HG03095 (cell line): Measurements from ENCODE around the gene INAVA.
"Not testable (repeated sequence)": the region's sequence is repeated elsewhere in the genome, so short reads cannot be mapped to it uniquely, and the experiment has no call there.

Experiments used
- ATAC-seq: cut with Tn5 transposase; IDR thresholded peaks from one replicate; pipeline ENCODE4 v1.9.1; 2021; ENCODE audit warnings: moderate library complexity; ENCODE audit not compliant: unreplicated experiment

Gene INAVA

DNA sequence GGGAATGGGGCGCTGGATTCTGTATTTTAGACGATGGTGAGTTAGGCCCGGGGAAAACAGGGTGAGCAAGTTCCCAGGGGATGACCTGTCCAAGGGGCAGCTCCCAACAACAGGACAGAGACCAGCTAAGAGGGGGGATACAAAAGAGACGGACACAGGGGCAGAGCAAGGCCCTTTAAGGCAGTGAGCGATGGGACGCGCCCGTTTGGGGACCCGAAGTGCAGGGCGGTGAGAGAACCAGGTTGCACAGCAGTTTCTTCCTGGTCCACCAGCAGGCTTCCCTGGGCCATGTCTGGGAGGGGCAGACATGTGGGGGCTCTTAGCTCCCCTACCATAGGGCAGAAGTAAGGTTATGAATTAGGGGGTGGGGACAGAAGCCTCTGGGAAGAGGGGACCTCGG, 22.0 kb downstream of the INAVA start:
- ATAC-seq: no peak

DNA sequence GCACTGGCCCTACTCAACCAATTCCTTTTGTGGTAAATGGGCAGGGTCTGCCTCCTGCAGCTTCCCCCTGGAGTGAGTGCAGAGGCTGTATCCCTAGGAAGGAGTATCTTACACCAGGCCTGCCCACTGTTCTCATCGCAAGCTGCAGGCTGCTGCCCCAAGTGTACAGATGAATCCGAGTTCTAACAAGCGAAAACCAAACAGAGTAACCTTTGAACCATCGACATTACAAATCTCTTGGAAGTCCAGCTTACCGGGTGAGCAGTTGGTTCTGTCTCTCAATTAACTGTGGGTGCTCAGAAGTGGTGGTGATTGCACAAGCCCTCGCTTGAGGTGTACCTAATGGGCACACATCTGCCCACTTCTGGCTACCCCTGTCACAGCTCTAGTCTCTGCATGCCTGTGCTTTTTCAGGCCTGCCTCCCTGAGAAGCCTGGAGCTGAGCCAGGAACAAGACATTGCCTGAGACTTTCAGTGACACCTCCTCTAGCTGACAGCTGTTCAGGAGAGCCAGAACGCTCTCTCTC, 22.7 kb downstream of the INAVA start:
- no peak for ATAC-seq

DNA sequence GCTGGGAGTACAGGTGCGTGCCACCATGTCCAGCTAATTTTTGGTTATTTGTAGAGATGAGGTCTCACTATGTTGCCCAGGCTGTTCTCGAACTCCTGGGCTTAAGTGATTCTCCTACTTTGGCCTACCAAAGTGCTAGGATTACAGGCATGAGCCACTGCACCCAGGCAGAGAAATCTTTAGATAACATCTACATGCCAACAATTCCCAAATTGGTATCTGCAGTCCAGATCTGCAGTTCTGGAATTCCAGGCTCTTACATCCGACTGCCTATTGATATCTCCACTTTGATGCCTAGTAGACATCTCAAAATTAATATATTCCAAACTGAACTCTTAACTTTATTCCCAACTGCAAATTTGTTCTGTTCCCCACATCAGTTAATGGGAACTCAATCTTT, 23.3 kb downstream of the INAVA start:
- ATAC-seq: no peak

DNA sequence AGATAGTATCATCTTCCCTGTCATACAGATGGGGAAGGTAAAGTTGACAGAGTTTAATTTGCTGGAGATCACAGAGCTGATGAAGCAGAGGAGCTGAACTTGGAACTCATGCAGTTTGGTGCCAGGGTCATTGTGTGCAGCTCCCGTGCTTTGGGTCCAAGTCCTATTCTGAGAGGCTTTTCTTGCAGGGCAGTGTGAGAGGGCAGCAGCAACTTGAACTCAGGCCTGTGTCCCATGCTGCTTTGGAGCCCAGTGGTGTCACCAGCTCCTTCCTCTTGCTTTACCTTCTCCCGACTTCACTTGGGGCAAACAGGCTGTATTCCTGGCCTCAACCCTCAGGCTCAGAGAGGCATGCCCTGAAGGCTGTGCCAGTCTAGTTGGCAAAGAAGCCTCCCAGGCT, 24.7 kb downstream of the INAVA start:
- ATAC-seq: no peak

DNA sequence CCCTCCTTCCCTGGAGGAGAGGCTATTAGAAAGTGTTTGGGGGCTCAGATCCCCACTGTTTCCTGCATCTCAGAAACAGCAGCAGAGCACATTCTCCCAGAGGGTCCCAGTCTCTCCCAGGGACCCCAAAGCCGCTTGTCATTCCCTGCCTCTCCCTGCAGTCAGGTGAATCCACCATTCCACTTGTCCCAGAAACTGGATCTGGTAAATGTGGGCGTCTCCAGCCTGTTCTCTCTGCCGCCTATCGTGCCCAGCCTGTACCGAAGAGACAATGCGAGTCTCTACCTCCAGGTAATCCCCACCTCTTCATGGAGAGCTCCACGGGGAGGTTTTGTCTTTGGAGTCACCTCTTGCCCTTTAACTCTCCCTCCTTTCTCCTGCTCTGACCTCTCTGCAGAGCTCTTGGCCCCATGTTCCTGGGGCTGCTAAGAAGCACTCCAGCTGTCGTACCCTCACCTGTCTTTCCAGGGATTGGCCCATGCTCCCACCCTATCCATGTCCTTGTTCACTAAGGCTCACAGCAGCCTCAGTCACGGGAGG, 26.9 kb downstream of the INAVA start:
- ATAC-seq: no peak

DNA sequence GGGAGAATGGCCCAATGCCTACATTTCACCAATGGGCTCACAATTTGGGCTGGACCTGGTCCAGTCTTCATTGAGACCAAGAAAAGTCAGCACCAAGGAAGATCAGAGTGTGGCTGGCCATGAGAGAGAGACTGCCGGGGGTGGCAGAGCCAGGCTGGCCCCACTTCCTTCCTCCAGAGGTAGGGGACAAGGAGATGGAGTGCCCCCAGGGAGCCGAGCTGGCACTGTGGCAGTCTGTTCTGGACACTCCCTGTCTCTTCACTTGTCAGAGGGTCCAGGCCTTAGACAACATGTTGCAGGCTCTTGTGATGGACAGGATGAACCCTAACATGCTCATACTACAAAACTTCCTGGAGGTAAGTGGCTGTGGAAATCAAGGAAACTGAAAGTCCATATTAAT, 27.7 kb downstream of the INAVA start:
- ATAC-seq: no peak

DNA sequence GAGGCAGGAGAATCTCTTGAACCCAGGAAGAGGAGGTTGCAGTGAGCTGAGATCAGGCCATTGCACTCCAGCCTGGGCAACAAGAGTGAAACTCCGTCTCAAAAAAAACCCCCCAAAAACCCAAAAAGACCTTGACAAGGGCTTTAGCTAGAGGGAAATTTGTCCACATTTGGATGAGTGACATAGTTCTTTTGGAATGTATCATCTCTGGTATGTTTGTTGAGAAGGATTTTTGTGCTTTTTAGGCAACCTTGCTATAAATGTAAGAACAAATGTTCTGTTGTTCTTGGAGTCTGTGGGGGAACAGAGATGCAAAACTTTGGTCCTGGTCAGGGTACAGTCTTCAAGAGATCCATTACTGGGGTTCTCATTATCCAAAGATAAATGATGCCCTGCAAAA, 28.9 kb downstream of the INAVA start:
- ATAC-seq: no peak

DNA sequence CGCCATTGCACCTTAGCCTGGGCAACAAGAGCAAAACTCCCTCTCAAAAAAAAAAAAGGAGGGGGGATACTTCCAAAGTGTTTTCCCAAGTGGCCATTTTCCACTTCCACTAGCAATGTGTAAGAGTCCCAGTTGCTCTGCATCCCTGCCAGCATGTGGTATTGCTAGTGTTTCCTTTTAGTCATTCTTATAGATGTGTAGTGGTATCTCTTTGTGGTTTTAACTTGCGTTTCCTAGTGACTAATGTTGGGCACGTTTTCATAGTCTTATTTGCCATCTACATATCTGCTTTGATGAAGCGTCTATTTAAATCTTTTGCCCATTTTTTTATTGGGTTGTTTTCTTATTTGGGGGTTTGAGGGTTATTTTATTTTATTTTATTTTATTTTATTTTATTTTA, 31.1 kb downstream of the INAVA start:
- ATAC-seq: no peak

DNA sequence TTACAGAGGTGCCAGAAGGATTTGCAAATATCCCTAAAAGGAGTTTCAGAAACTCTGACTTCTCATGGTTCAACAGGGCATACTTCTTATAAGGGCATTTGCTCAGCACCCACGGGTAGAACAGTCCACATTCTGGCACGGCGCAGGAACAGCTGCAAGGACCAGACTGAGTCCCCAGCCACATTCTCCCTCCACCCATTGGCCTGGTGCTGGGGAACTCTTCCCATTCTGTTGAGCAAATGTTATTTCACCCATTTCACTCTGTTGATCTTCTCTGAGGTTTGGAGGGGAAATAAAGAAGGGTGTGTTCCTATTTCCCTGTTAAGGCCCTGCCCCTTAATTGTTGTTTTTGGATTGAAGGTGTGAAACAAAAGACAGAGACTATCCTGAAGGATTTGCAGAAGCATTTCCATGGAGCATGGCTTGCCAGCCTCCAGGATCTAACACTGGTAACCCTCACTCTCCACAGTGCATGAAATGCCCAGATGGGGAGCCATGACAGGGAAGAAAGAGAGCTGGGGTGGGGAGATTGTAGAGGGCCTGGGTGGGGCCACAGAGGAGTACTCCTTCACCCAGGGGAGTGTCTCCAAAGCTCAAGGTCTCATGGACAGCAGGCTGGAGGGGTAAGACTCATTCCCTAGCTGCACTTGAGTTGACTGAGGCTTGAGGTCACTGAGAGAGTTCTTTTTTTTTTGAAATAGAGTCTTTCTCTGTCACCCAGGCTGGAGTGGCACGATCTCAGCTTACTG, 35.0 kb downstream of the INAVA start:
- ATAC-seq: no peak

DNA sequence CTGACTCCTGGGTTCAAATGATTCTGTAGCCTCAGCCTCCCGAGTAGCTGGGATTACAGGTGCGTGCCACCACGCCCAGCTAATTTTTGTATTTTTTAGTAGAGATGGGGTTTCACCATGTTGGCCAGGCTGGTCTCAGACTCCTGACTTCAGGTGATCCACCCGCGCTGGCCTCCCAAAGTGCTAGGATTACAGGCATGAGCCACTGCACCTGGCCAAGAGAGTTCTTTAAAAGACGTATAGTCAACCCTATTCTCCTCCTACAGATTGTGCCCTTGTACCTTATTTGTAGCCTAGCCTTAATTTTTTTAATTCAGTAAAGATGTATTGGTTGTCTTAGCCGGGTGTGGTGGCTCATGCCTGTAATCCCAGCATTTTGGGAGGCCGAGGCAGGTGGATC, 35.6 kb downstream of the INAVA start:
- not testable (repeated sequence) for ATAC-seq

DNA sequence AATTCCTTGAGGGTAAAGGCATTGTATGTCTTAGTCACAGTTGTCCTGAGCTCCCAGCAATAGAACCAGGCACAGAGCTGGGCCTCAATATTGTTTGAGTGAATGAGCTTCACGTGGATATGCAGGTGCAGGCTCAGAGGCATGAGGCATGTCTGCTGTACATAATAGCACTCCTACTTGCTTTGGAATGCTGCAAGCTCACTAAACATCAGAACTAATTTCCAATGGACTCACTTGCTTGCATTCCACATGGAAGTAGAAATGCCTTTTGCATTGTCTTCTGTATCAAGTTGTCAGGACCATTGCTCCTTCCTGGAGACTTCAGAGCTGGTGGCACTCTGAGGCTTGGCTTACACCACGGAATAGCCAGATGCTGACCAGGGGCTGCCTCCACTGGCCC, 37.1 kb downstream of the INAVA start:
- ATAC-seq: no peak

DNA sequence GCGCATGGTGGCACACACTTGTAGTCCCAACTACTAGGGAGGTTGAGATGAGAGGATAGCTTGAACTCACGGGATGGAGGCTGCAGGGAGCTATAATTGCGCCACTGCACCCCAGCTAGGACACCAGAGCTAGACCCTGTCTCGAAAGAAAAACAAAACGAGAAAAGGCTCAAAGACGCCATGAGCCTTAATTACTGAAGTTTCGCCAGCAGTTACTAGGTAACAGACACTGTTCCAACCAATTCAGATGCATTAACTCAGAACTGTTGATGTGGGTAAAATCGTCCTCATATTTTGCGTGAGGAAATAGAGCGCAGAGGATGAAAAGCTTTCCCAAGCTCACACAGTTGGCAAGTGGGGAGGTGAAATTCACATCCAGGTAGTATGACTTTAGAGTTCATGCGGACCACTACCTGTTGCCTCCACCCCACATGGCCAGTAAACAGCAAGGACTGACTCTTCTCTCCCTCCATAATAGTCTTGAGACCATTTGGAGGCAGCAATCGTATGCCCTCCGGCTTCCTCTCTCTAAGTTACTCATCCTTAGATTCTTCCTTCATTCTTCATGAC, 40.1 kb downstream of the INAVA start:
- ATAC-seq: no peak

DNA sequence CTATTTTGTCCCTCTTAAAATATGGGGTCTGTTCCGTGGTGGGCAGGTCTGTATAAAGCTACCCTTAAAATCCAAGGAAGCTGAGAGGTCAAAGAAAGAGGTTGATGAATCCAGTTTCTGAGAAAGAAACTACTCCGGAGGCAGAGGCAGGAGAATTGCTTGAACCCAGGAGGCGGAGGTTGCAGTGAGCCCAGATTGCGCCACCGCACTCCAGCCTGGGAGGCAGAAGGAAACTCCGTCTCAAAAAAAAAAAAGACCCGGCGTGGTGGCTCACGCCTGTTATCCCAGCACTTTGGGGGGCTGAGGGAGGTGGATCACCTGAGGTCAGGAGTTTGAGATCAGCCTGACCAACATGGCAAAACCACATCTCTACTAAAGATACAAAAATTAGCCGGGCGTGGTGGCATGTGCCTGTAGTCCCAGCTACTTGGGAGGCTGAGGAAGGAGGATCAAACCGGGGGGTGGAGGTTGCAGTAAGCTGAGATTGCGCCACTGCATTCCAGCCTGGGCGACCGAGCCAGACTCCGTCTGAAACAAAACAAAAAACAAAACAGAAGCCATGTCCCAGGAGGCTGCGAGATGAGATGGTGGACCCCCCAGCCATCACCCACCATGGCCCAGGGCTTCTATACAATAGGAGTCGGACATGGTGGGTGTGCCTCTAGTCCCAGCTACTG, 40.7 kb downstream of the INAVA start:
- not testable (repeated sequence) for ATAC-seq

DNA sequence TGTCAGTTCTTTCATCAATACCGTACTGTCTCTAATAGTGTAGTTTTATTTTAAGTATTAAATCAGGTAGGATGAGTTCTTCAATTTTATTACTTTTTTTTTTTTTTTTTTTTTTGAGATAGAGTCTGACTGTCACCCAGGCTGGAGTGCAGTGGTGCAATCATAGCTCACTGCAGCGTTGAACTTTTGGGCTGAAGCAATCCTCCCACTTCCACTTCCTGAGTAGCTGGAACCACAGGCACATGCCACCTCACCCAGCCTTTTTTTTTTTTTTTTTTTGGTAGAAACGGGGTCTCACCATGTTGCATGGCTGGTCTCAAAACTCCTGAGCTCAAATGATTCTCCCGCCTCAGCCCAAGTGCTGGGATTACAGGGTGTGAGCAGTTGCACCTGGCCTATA, 44.3 kb downstream of the INAVA start:
- no peak for ATAC-seq

DNA sequence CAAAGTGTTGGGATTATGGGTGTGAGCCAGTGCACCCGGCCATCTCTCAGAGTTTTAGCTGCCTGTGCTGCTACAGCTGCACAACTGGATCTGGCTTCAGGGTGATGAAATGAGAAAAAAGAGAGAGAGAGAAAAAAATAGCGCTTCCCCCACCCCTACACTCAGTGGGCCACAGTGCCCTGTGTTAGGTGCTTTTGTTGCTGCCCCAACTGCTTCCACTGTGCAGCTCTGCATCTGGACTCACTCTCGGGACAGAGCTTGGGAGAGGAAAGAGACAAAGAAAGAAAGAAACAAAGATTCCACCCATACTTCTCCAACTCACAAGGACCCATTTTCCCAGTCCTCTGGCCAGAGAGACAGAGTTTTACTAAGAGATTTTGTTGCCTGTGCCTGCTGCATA, 50.4 kb downstream of the INAVA start:
- ATAC-seq: no peak

DNA sequence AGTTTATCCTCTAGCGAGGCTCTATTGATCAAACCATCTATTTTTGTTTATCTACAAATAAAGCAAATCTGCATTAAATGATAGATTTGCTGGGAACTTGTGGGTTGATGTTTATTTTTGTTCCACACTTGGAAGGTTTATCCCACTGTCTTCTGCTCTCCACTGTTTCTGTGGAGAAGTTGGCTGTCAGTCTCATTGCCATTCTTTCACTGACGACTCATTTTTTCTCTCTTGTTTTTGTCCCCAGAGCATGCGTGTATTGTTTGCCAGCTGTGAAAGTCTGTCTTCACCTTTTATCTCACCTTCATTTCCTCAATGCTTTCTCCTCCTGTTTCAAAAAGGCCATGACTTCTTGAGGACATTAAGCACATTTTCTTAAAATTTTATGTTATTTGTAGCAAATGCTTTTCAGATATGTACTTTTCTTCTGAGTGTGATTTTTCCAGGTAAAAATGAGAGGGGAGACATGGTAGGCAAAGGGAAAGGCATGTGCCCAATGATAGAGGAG, 52.4 kb downstream of the INAVA start:
- ATAC-seq: no peak

DNA sequence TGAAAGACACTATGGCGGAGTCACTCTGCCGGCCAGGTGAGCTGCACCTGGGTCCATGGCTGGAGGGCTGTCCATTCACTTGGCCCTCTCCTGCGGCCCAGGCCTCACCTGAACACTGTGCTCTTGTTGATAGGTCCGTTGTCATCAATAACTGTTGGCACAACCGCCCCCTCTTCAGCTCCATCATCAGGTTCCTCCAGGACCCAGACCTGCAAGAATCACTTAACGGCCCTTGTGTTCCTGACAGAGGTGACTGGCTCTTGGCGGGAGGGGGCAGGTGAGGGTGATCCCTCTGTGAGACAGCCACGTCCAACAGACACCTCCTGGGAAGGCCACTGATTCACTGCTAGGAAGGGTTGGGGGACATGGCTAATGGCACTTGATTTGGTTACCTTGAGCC, 54.9 kb downstream of the INAVA start:
- ATAC-seq: no peak

DNA sequence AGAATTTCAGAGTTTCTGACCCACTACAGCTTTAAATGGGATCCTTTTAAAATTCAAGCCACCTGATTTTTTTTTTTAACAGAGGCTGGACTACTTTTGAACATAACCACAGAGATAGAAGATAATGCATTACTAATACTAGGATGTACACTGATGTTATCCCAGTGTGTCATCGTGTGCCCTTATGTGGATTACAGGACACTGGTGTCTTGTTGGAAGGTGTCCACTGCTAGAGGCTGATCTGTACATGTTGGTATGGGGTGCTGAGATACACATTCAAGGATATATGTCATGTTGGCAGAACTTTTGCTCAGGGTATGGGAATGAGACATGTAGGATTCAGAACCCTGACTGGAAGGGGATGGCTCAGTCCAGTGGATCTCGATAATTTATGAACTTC, 56.3 kb downstream of the INAVA start:
- ATAC-seq: no peak

DNA sequence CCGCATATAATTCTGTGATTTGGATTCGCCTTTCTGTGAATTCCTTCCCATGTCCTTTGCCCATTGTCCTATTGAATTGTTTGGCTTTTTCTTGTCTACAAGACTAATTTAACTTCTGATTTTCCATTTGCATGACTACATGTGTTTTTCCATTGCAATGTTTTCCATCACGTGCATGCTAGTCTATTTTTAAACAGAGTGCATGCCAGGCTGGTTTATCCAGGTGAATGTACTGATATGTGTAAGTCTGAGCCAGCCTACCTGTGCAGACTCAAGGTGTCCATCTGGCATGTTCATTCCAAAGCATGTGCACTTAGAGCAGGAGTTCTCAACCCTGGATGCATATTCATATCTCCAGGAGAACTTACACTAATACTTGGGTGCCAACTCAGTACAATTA, 59.7 kb downstream of the INAVA start:
- ATAC-seq: no peak

DNA sequence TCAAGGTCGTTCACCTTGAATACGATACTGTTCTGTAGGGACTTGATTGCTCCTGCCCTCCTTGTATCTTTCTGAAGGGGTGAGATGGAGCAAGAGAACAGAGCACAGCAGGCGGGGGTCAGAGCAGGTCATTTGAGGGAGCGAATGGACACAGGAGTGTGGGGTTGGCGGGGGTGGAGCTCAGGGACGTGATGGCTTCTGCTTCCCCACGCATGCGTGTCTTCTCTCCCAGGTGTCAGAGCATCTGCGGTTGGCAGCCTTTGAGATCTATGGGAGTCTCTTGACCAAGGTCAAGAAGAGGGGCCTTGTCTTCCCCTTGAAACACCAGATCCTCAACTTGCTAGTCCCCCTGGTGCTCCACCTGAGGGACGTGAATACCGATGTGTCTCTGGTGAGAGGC, 63.9 kb downstream of the INAVA start:
- no peak for ATAC-seq

DNA sequence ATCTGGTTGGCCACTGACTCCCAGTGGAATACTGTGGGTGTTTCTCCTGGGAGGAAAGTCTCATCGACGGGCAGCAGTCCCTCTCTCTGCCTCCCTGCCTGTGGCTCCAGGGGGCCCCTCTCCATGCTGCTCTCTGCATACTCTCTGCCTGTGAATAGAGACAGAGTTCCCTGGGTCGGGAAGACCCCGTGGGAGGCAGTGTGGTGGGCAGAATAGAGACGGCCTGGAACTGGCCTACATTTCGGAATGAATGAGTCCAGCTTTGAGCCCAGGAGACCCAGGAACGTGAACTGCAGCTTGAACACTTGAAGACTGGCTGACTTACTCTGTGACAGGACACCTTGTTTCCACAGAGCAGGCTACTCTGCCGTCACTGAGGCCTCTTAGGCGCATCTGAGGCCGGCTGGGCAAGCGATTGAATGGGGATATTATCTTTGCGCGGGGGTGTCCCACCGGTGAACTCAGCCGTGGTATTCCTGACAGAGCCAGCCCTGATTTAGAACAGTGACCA, 64.8 kb downstream of the INAVA start:
- ATAC-seq: no peak
